ENCODE data around the gene PPM1M.

The PPM1M gene

GRCh38 chr3:52216585-52217408 lies 28.8 kb upstream of the PPM1M start:
- peak in 3 of 5 donors; percentile 32 to 42 (median 42) for DNase-seq

GRCh38 chr3:52217409-52217805 lies 28.2 kb upstream of the PPM1M start:
- no peak for DNase-seq

- no peak for DNase-seq
Observed at GRCh38 chr3:52218026-52218425, 27.5 kb upstream of the PPM1M start.

GRCh38 chr3:52218454-52218853 lies 27.1 kb upstream of the PPM1M start:
- DNase-seq = peak in 1 of 5 donors; percentile 55

- DNase-seq = no peak
Observed at GRCh38 chr3:52218937-52219650, 26.5 kb upstream of the PPM1M start.

- DNase-seq = peak; percentile 68 to 86 (median 79)
Observed at GRCh38 chr3:52220380-52221026, 25.1 kb upstream of the PPM1M start.

- no peak for DNase-seq
Observed at GRCh38 chr3:52221141-52221562, 24.4 kb upstream of the PPM1M start.

GRCh38 chr3:52221563-52222318 lies 23.8 kb upstream of the PPM1M start:
- peak in 4 of 5 donors; percentile 47 to 75 (median 59) for DNase-seq

- no peak for DNase-seq
Observed at GRCh38 chr3:52222319-52223221, 23.0 kb upstream of the PPM1M start.

GRCh38 chr3:52223449-52224408 lies 21.8 kb upstream of the PPM1M start:
- no peak for DNase-seq

- no peak for DNase-seq
Observed at GRCh38 chr3:52225452-52226228, 19.9 kb upstream of the PPM1M start, which contains the start of gene TLR9. Gene TLR9, minus strand, starts transcription at chr3:52225645. Its CDS starts 116 bp downstream, at chr3:52225529.

GRCh38 chr3:52226229-52226817 lies 19.2 kb upstream of the PPM1M start:
- no peak for DNase-seq

- no peak for DNase-seq
Observed at GRCh38 chr3:52227117-52227516, 18.4 kb upstream of the PPM1M start.

- DNase-seq = no peak
Observed at GRCh38 chr3:52227766-52228165, 17.8 kb upstream of the PPM1M start.

- no peak for DNase-seq
Observed at GRCh38 chr3:52228266-52228665, 17.3 kb upstream of the PPM1M start.

- no peak for DNase-seq
Observed at GRCh38 chr3:52228751-52229291, 16.7 kb upstream of the PPM1M start.

GRCh38 chr3:52229656-52230055 lies 15.9 kb upstream of the PPM1M start:
- no peak for DNase-seq

GRCh38 chr3:52230461-52230860 lies 15.1 kb upstream of the PPM1M start:
- no peak for DNase-seq
